ENCODE measurements around the gene AGAP9.
"Not testable (repeated sequence)": the region's sequence is repeated elsewhere in the genome, so short reads cannot be mapped to it uniquely, and the experiment has no call there.

AGAP9 gene

DNA sequence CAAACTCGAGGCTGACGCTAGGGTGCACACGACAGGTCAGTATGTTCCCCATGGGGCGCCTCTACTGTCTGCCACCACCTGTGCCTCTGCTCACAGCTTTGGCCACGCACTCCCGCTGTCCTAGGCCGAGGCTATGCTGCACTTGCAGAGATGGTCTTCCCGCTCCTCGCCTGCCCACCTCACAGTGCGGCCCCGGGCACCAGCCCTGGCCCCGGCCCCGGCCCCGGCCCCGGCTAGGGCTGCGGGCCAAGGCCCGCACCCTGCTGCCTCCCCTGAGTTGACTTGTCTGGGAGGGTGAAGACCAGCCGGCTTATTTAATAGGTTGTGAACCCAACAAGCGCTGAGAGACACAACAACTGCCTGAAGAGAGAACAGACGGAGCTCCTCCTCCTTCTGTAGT, at the start of gene AGAP9:
Gene AGAP9, minus strand, starts transcription at position 164 of the 400 bp plus-strand sequence. Its CDS starts 112 bp downstream, at position 52.
- DNase-seq: not testable (repeated sequence)

DNA sequence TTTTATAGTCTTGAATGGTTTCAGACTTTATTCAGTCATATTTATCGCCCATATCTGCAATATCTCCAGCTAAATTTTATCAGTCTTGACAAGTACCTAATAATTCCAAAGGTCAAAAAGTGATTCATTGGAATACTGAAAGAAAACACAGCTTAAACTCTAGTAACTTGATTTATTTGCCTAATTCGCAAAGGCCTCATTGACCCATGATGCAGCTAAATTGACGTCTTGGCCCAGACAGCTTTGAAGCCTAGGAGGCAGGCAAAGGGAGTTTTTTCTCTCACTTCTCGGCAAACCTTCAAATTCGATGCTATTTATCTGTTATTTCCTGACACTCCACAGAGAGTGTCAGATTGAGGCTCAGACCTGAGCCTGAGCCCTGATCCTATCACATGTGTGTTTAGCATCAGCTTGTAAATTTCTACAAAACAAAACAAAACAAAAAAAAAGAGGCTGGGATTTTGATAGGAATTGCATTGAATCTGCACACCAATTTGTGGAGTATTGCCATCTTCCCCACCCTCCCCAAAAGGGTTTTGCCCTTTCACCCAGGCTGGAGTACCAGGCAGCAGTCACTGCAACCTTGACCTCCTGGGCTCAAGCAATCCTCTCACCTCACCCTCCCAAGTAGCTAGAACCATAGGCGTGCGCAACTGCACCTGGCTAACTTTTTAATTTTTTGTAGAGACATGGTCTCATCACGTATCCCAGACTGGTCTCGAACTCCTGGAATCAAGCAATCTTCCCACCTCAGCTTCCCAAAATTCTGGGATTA, 47.9 kb upstream of the AGAP9 start:
- not testable (repeated sequence) for DNase-seq

DNA sequence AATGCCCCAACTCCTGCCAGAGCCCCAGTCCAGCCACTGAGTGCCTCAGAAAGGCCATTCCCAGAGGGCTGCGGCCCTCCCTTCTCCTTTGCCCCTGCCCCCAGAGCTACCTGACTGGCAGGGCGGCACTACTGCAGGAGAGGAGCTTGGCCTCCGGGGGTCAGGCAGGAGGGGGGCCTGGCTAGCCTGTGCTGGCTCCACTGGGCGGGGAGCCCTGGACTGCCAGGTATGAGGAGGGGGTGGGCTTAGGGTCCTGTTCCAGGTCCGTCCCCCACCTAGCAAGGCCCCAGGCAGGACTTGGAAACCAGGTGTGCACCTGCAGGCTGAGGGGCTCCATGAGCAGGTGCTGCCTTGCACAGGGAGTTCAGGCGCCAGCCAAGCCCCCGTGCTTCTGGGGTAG, 43.3 kb upstream of the AGAP9 start:
- not testable (repeated sequence) for DNase-seq

DNA sequence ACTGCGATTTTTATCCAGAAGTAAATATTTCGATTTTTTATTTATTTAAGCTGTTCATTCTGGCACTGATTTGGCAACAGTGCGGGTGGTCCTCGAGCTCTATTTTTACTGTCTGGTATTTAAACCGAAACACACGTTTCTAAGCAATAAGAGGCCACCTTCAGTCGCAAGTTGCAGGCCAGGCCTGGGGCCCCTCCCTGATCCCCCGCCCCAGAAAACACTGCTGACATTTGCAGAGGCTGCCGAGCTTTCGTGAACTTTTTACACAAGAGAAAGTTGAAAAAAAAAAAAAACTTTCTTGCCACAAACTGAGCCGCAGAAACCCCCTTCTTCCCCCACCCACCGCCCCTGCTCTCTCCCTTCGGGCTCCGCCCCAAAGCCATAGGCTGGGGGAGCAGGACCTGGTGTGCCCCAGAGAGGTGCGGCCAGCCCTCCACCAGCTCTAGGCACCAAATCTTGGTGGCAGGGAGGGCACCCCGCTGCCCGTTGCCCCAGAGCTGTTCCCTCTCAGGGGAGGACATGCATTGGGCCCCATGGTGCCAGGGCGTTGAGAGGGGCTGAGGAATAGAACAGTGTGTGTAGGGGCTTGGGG, 42.8 kb upstream of the AGAP9 start:
- not testable (repeated sequence) for DNase-seq

DNA sequence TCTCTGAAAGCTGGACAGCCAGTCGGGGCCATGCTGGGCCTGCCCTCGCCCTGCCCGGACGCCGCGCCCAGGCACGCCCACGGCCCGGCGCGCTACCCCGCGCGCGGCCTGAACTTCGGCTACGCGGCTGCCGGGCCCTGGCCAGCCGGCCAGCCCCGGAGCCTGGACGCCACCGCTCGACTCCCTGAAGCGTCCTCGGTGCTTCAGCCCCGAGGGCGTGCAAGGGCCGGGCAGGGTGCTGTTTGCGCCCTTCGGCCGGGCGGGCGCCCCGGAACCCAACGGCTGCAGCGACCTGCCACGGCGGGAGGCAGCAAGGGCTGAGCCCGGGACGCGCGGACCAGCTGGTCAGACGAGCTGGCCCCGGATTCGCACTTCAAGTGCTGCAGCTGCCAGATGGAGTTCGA, 42.1 kb upstream of the AGAP9 start:
- not testable (repeated sequence) for DNase-seq

DNA sequence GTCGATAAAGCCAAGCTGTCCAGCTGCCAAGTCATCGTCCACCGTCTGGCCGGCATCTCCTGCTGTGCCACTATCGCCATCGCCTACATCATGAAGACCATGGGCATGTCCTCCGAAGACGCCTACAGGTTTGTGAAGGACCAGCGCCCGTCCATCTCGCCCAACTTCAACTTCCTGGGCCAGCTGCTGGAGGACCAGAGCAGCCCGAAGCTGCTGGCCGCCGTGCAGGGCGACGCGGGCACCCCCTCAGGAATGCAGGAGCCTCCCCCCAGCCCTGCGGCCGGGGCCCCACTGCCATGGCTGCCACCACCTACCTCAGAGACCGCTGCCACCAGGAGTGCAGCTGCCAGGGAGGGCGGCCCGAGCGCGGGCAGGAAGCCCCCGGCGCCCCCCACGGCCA, 41.5 kb upstream of the AGAP9 start:
- not testable (repeated sequence) for DNase-seq

DNA sequence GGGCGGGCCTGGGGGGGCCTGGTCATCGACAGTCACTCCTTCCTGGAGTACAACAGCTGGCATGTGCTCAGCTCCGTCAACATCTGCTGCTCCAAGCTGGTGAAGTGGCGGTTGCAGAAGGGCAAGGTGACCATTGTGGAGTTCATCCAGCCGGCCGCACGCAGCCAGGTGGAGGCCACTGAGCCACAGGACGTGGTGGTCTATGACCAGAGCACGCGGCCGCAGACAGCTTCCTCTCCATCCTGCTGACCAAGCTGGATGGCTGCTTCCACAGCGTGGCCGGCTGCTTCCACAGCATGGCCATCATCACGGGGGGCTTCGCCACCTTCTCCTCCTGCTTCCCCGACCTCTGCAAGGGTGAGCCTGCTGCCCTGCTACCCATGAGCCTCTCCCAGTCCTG, 40.9 kb upstream of the AGAP9 start:
- DNase-seq: not testable (repeated sequence)

DNA sequence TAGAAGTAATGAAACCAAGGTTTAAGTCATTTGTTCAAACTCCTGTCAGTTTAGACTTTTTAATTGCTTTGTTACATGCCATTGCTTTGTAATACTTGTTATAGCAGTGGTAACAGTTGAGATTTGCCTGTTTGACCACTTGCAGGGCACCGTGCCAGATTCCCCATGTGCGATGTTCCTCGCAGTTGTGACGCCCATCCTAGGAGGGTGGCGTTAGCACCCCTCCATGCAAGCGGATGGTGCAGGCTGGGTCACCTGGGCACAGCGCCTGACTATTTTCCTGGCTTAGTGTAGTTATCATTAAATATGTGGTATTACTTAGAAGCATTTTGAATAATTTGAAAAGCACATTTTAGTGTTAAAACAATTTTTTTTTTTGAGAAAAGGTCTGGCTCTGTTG, 37.0 kb upstream of the AGAP9 start:
- DNase-seq: not testable (repeated sequence)

DNA sequence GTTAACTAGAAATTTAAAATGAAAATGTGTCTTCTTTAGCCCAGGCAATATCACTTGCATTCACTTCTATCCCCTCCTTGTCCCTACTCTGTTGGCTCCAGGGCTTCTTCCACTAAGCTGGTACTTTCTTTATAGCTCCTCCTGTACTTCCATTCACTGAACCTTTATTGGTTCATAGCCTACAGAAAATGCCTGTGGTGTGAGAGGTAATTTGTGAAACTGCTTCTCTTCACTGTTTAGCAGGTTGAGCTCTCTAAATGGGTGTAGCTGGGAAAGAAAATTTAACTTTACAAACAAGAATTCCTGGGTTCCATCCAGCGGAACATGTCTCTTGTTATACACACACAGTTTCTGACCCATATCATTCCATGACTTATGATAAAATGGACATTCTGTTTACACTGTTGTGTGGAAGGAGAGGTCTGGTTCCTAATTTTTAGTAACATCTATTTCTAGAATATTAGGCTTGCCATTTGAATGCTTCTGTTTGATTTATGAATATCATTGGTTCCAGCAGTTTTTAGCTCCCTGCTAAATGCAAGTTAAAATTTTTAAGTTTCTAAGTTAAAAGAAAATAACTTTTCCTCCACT, 36.4 kb upstream of the AGAP9 start:
- not testable (repeated sequence) for DNase-seq

DNA sequence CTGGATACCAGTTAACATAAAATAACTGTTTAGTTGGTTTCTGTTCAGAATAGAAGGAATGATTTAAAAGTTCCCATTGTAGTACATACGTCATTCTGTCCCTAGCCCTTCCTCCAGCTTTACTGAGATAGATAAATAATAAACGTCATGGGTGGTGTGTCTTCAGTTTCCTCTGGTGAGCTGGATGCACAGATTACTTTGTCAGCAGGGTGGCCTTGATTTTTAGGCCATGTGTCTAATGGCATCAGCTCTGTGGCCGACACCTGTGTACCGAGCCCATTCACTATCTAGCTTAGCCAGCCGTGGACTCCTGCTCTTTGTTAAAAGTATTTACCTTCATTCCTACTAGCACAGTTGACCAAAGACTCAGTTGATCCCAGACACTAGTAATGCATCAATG, 34.7 kb upstream of the AGAP9 start:
- not testable (repeated sequence) for DNase-seq

DNA sequence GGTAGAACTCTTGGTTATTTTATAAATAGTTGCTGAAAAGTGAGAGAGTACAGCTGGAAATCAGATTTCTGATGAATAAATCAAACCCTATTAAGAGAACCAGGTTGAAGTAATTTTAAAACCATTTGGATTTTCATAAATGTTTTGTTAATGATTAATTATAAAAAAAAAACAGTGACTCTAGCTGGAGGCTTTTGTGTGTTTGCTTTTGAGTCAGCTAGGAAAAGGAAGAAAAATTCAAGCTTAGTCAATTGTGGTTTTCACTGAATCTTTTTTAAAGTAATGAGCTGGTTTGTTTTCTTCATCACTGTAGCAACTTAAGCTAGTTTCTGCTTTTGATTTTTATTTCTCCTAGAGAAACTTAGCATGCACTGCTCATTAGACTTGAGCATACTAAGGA, 34.2 kb upstream of the AGAP9 start:
- not testable (repeated sequence) for DNase-seq

DNA sequence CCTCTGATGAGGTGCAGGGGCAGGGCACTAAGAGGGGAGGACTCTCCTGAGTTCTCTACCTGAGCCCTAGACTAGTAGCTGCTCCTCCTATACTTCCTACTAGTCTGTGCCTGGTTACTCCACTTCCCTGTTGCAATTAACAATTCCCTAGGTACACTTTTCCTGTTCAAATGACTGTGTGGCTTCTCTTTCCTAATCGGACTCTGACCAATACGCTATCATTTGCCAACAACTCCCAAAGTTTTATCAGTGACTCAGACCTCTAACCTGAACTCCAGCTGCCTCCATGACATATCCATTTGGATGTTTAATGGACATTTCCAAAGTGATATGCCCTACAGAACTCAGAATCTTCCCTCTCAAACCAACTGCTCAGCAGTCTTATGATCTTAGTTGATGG, 31.9 kb upstream of the AGAP9 start:
- DNase-seq: not testable (repeated sequence)

DNA sequence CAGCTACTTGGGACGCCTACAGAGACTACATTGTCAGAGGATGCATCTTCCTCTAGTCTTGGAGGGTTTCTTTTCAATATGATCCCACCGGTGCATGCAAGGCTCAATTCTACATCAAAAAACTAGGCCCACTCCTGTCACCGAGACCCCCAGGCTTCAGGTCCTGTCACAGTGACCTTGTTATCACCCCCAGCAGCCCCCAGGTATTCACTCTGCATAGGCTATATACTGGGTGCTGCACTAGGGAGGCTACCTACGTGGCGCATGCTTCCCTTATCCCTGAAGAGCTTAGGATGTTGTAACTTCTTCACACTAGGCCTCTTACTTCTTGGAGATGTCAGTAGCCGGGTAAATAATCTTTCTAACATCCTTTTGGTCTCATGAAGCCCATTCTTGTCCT, 31.1 kb upstream of the AGAP9 start:
- DNase-seq: not testable (repeated sequence)

DNA sequence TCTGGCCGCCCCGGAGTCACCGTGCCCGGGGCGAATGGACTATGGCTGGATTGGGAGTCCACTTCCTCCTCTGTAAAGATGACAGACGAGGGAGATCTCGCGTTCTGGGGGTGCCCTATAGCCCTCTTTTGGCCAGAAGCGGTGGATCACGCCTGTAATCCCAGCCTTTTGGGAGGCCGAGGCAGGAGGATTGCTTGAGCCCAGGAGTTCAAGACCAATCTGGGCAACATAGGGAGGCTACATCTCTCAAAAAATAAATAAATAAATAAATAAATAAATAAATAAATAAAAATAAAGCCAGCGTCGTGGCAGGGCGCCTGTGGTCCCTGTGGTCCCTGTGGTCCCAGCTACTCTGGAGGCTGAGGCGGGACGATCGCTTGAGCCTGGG, 30.4 kb upstream of the AGAP9 start:
- not testable (repeated sequence) for DNase-seq

DNA sequence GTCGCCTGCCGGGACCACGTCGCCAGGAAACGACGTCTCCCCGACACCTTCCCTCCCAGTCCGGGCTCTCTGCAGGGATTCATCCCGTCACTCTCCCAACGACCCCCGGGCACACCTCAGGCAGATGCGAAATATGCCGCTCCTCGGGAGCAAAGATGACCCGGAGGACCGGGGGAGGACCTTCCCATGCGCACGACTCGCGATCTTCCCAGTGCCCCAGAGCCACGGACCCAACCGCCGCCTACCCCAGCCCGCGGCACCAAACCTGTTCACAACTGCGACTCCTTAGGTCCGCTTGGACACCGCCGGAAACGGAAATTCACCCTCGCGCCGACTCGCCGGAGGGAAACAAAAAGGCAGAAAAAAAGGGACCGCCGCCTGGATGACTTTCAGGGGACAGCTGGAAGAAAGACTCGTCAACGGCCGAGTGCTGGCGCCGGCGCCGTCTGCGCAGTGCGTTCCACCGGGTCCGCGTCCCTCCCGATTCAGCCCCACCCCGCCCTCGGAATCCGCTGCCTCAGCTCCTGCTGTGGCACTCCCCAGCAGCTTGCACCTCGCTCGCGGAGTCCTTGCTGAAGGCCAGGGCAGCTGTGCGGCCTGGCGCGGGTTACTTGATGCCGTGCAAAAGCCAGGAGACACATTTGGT, 29.9 kb upstream of the AGAP9 start:
- not testable (repeated sequence) for DNase-seq

DNA sequence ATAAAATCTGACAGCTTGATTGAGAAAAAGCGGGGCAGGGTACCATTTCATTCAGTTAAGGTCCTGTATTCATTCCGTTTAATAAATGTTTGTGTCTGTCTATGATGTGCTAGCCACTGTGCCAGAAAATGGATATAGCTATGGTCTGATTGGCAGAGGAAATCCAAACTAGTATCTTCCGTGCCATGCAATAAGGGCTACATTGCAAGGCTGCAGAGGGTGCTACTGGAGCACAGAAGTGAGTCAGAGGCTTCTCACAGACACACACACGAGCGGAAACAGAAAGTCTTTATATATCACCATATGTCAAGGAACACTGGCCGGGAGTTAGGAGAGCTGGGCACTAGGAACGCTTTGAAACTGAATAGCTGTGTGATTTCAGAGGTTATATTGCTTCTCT, 29.3 kb upstream of the AGAP9 start:
- not testable (repeated sequence) for DNase-seq

DNA sequence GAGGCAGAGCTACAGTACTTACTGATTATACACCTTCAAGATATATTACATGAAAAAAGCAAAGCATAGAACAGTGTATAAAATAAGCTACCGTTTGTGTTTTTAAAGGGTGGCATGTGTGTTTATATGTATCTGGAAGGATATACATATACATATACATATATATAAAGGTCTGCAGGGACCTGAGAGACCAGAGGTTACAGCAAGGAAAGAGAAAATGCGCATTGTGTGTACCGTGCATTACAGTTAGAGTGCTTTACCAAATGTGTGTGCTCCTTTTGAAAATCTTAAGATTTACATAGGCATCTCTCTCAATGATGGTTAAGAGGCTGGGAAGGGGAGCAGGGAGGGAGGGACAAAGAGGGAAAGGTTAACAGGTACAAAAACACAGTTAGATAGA, 23.8 kb upstream of the AGAP9 start:
- not testable (repeated sequence) for DNase-seq

DNA sequence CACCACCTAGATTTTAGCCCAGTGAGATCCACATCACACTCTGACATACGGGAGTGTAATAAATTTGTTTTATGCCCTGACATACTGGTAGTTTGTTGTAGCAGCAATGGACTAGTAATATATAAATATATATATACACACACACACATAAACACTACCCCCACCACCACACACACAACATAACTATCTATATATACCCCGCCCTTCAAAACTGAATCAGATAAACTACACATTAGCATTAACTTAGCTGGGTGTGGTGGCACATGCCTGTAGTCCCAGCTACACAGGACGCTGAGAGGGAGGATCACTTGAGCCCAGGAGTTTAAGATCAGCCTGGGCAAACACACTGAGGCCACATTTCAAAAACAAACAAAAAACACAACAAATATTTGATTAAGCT, 13.0 kb upstream of the AGAP9 start:
- DNase-seq: not testable (repeated sequence)

DNA sequence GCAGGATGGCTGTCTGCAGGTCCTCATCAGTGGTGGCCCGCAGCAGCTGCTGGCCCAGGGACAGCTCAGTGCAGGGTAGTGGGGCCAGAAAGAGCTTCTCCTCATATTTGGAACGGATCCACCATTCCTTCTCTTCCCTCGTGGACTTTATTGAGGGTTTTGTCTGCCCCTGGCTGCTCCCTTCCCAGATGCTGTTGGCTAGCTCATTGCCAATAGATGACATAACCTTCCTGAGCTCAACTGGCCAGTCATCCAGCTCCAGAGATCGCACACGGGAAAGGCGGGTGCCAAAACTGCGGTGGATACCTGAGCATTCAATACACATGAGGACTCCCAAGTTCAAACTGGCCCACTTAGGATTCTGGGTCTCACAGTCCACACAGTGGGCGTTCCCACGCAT, 21.1 kb downstream of the AGAP9 start:
- not testable (repeated sequence) for DNase-seq

DNA sequence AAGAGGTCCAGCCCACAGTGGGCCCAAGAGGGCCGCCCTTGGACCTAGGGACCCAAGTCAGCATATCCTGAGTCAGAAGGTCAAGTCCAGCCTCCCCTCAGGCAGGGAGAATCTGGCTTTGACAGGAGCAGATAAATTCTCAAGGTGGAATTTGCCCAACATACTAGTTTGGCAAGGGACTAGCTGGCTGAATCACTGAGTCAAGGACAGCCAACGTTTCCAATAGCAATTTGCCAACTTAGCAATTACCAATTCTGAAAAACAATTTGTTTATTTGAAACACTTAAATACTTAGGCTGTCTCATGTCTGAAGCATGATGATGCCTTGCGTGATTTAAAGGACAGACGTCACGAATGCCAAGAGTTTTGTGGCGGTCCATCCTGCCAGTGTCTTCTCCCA, 29.2 kb downstream of the AGAP9 start:
- DNase-seq: not testable (repeated sequence)

DNA sequence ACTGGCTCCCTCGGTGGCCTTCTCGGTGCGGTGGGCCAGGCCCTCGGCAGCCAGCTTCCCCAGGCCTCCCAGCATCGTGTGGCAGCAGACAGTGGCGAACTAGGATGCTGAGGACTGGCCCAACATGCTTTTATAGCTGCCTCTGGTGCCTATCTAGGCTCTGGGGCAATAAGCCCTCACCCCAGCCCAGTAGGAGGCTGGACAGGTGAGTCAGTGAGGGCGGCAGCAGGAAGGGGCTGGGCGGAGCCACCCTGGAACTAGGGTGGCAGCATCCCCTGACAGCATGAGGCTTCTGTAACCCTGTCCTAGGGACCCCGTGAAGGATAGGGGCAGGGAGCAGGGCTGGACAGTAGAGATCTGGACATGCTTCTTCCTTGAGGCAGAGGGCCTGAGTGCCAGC, 31.8 kb downstream of the AGAP9 start, which contains the start of gene FAM25G:
Gene FAM25G, minus strand, starts transcription at position 101 of the 400 bp plus-strand sequence. Its CDS starts 26 bp downstream, at position 75.
- DNase-seq: not testable (repeated sequence)

DNA sequence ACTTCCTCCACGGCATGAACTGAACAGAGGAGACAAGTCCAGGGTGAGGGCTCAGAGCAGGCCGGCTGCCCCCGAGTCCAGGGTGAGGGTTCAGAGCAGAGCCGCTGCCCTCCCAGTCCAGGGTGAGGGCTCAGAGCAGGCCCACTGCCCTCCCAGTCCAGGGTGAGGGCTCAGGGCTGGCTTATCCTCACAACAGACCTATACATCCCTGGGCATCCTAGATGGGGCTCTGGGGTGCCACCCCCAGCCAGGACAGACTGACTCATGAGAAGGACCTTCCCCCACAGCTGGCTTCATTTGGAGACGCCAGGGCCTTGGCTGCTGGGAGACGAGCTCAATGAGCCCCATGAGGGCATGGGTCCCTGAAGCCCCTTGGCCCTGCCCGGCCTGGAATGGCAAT, 33.8 kb downstream of the AGAP9 start:
- DNase-seq: not testable (repeated sequence)

DNA sequence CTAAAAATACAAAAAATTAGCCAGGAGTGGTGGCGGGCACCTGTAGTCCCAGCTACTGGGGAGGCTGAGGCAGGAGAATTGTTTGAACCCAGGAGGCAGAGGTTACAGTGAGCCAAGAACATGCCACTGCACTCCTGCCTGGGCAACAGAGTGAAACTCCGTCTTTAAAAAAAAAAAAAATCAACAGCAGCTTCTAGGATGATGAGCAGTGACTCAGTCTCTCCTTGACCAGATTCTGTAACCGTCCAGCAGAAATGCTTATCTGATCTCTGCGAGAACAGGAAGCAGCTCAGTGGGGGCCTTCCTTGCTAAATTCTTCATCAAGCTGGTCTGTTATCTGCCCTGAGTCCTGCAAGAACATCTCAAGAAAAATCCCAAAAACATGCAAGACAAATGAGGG, 37.5 kb downstream of the AGAP9 start:
- DNase-seq: not testable (repeated sequence)
